Germinal center (tissue), 1 donor: ENCODE results near the gene TRIM16.
"Not testable (repeated sequence)": the region's sequence is repeated elsewhere in the genome, so short reads cannot be mapped to it uniquely, and the experiment has no call there.

Source experiments
- DNase-seq: peaks from one replicate; pipeline ENCODE4 v3.0.0; 2012; ENCODE audit warnings: mixed read lengths, low spot score

Gene TRIM16

GRCh38 chr17:15683824-15684478 is at the start of gene TRIM16:
Gene TRIM16 (minus strand): TSS chr17:15684311. CDS start chr17:15651609, 32,702 bp downstream.
- peak; percentile 50 for DNase-seq

- not testable (repeated sequence) for DNase-seq
These were observed 49.2 kb upstream of the TRIM16 start for GRCh38 chr17:15733174-15733789.

GRCh38 chr17:15731900-15732299 is 47.8 kb upstream of the TRIM16 start, which contains the start of gene TBC1D26:
Gene TBC1D26 (plus strand): TSS chr17:15732283. CDS start chr17:15735349, 3,066 bp downstream.
- not testable (repeated sequence) for DNase-seq

- DNase-seq: not testable (repeated sequence)
These were observed 46.4 kb upstream of the TRIM16 start for GRCh38 chr17:15730535-15730934.

GRCh38 chr17:15716601-15717563 is 32.8 kb upstream of the TRIM16 start:
- DNase-seq: not testable (repeated sequence)

GRCh38 chr17:15708879-15709278 is 24.8 kb upstream of the TRIM16 start:
- DNase-seq: not testable (repeated sequence)

DNA sequence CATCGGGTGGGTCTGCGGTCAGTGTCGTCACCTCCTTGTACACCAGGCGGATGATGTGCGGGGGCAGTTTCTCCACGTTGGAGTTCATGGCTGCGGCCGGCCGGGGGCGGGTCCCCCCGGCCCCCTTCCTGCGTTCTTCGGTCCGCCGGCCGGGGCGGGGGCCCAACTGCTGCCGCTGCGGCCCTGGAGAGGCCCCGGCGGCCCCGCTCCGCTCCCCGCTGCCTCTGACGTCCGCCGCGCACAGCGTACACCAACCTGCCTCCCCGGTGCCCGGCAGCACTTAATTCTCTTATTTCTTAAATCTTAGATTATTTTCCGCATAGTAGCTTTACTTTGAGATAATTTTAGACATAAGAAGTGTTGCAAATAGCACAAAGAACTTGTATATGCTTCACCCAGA is 20.7 kb upstream of the TRIM16 start:
- not testable (repeated sequence) for DNase-seq

DNA sequence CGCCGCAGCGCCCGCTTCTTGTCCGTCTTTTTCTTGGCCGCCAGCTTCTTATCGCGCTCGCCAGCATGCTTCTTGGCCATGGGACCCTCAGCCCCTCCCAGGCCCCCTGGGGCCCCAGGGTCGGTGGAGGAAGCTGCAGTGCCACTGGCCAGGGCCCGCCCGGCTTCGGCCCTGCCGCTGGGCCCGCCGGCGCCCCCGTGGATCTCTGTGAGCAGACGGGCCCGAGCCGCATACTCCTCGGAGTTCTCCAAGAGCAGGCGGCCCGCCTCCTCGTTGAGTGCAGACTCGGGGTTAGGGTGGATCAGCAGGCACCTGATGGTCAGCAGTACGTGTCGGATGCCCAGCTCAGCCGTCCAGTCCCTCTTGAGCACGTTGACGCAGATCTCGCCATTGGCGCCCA is 20.1 kb upstream of the TRIM16 start:
- not testable (repeated sequence) for DNase-seq

DNA sequence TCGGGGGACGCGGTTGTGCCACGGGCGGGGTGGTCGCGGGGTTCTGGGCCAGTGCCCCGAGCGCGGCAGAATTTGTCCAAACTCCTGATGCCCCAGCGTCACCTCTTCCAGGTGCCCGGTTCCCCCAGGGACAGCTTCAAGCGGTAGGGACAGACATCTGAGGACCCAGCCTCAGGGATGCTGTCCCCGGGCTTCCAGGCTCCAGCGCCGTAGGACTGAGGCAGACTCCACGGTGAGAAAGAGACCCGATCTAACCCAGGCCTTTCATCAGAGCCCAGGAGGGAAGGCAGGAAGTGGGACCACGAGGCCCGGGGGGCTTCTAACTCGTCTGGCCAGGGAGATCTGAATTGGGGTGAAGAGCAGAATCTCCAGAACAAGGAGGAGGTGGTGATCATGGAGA is 15.8 kb upstream of the TRIM16 start:
- not testable (repeated sequence) for DNase-seq

GRCh38 chr17:15699413-15699924 is 15.4 kb upstream of the TRIM16 start, which contains the start of gene ZNF286A:
Gene ZNF286A (plus strand): TSS chr17:15699752. CDS start chr17:15700330, 578 bp downstream.
- peak; percentile 75 for DNase-seq

- DNase-seq: not testable (repeated sequence)
These were observed 14.9 kb upstream of the TRIM16 start for GRCh38 chr17:15698967-15699366.

GRCh38 chr17:15687494-15687893 is 3.4 kb upstream of the TRIM16 start:
- DNase-seq: not testable (repeated sequence)

DNA sequence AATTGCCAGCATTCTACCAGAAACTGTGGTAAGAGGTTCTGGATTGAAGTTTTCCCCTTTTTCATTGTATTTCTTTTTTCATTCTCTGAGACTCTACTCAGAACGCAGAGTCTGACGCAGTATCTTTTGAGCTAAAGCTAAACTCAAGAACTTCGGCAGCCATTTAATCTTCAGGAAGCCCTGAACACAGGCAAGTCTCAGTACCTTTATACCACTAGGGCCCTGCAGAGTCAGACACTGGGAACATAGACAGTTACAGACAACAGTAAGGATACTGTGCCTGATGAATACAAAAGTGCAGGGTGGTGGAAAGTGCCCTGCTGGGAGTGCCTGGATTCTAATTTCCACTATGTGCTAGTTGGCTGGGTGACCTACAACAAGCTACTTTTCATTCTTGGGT is 976 bp downstream of the TRIM16 start:
- not testable (repeated sequence) for DNase-seq

- not testable (repeated sequence) for DNase-seq
These were observed 8.1 kb downstream of the TRIM16 start for GRCh38 chr17:15675991-15676390.

GRCh38 chr17:15674640-15675039 is 9.5 kb downstream of the TRIM16 start:
- not testable (repeated sequence) for DNase-seq

- DNase-seq: not testable (repeated sequence)
These were observed 14.6 kb downstream of the TRIM16 start for GRCh38 chr17:15669526-15669925.

GRCh38 chr17:15663691-15664090 is 20.4 kb downstream of the TRIM16 start:
- DNase-seq: no peak

- no peak for DNase-seq
These were observed 20.9 kb downstream of the TRIM16 start for GRCh38 chr17:15663176-15663575.

DNA sequence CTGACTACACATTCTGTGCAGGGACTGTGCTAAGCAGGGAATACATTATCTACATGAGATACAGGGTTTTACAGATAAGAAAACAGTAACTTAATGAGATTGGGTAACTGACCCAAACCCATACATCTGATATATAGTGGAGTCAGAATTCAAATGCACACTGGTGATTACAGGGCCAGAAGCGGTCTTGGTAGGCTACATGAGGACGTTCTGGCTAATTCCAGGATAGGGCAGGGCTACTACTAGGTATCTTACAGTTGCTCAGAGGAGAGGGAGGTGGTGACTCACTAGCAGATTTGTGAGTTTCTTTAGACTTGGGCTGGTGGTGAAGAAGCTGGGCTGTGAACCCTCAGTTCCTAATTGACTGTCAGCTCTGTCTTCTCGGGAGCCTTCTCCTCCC is 21.4 kb downstream of the TRIM16 start:
- DNase-seq: no peak

GRCh38 chr17:15660077-15660476 is 24.0 kb downstream of the TRIM16 start:
- DNase-seq: no peak

DNA sequence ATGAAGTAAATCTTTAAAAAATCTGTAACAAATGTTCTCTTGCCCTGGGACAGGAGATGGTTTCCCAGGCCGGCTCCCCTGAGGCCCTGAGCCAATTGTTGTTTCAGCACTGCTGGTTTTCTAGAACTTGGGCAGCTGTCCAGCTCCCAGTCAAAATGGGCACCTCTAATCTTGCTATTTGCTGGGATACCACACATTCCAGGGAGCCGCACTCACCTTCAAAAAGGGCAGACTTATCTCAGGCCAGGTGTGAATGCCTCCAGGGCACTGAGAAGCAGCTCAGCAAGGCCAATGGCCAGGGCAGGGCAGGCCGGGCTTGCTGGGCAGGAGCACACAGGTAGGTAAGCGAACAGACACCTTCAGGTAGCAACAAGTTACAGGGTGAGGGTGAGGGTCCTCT is 24.4 kb downstream of the TRIM16 start:
- no peak for DNase-seq

DNA sequence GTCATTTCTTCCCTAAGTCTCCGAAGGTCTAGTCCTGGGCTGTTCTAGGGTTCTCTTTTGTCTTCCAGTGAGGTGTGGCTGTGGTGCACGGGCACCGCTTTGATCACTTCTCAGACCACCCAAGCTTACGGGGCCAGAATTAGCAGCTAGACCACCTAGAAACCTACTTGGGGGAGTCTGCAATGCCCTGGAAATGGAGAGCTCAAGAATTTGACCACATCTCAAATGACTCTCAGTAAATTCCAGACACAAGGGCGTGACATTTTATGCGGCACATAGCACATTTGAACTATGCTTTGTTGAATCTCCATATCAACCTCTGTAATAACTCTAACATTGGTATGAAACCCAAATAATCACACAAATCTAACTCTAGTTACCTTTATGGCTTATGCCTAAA is 24.9 kb downstream of the TRIM16 start:
- no peak for DNase-seq
